HG02623 (cell line): ENCODE data around the gene CLEC16A.
A peak's percentile ranks its signal among the peaks of the same experiment; 100 is the strongest.

Experiments used
- ATAC-seq: cut with Tn5 transposase; IDR thresholded peaks from one replicate; pipeline ENCODE4 v1.9.1; 2021; ENCODE audit warnings: moderate library complexity; ENCODE audit not compliant: unreplicated experiment

CLEC16A gene

GRCh38 chr16:10987361-10988163, 43.2 kb downstream of the CLEC16A start:
- ATAC-seq = no peak

GRCh38 chr16:10988164-10988803, 43.9 kb downstream of the CLEC16A start:
- peak; percentile 47 for ATAC-seq

GRCh38 chr16:10988879-10989278, 44.5 kb downstream of the CLEC16A start:
- no peak for ATAC-seq

GRCh38 chr16:10989559-10989958, 45.2 kb downstream of the CLEC16A start:
- ATAC-seq = no peak

GRCh38 chr16:10990378-10990777, 46.0 kb downstream of the CLEC16A start:
- ATAC-seq = no peak

GRCh38 chr16:10992112-10992511, 47.7 kb downstream of the CLEC16A start:
- no peak for ATAC-seq

GRCh38 chr16:10992797-10993196, 48.4 kb downstream of the CLEC16A start:
- no peak for ATAC-seq

GRCh38 chr16:10993649-10994048, 49.3 kb downstream of the CLEC16A start:
- ATAC-seq = no peak

- ATAC-seq = no peak
Measured at GRCh38 chr16:10994571-10994970, 50.2 kb downstream of the CLEC16A start.

- ATAC-seq = no peak
Measured at GRCh38 chr16:10995565-10995964, 51.2 kb downstream of the CLEC16A start.

GRCh38 chr16:10997485-10997884, 53.1 kb downstream of the CLEC16A start:
- ATAC-seq = no peak

- ATAC-seq = no peak
Measured at GRCh38 chr16:10999300-10999699, 54.9 kb downstream of the CLEC16A start.

GRCh38 chr16:11001611-11002010, 57.2 kb downstream of the CLEC16A start:
- no peak for ATAC-seq

- no peak for ATAC-seq
Measured at GRCh38 chr16:11003141-11003540, 58.8 kb downstream of the CLEC16A start.

- no peak for ATAC-seq
Measured at GRCh38 chr16:11004351-11004750, 60.0 kb downstream of the CLEC16A start.

GRCh38 chr16:11004973-11005610, 60.7 kb downstream of the CLEC16A start:
- no peak for ATAC-seq

GRCh38 chr16:11005611-11005975, 61.2 kb downstream of the CLEC16A start:
- ATAC-seq = no peak

- no peak for ATAC-seq
Measured at GRCh38 chr16:11006656-11007055, 62.3 kb downstream of the CLEC16A start.

- ATAC-seq = no peak
Measured at GRCh38 chr16:11007714-11008280, 63.4 kb downstream of the CLEC16A start.

GRCh38 chr16:11009027-11009755, 64.8 kb downstream of the CLEC16A start:
- no peak for ATAC-seq
